ENCODE data around the gene SH3BP2.

DNA sequence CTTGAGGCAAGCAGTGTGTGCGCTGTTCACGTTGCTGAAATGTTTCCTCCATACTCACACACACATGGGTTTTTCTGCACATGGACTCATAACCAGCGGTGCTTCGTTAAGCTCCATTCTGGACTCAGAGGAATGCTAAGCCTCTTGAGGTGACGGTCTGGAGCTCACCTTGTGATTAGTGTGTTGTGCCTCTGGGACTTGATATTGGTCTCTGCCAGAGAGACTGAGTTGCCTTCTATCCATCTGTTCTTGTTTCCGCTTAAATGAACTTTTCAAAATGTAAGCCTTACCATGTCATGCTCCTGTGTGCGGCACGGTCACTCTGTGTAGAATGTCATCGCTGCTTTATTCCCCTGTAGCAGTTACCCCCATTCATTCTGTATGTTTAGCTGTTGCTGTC, 93.3 kb downstream of the SH3BP2 start:
- TF ChIP-seq POLR2AphosphoS5 (IDR thresholded peaks at IDR 0.05; ENCODE audit: low read depth, low read length) (no peak), POLR2A (IDR thresholded peaks at IDR 0.05; ENCODE audit: low read depth, low read length) (no peak), TAF1 (IDR thresholded peaks at IDR 0.05; ENCODE audit: borderline replicate concordance, low read depth, low read length) (no peak)
